GM12878 (cell line): ENCODE results near the gene IPCEF1.

Experiments
- CTCF ChIP-seq, 3 experiments: IDR thresholded peaks in 2 of 3; conservative IDR thresholded peaks in 1 of 3; 2 replicates each; pipeline ENCODE4 v1.5.1; 2011; ENCODE audit warnings: low read depth in 3 of 3, low read length in 3 of 3, mild to moderate bottlenecking in 3 of 3, control low read depth in 2 of 3, moderate library complexity in 2 of 3, inconsistent platforms in 1 of 3, mixed read lengths in 1 of 3; ENCODE audit not compliant: control insufficient read depth in 2 of 3, insufficient read depth in 1 of 3; ENCODE audit errors: extremely low read depth in 1 of 3
- EZH2 ChIP-seq: IDR thresholded peaks from 2 replicates; pipeline ENCODE4 v1.6.1; 2012; ENCODE audit warnings: low read depth, mild to moderate bottlenecking, control low read depth, inconsistent platforms, low read length, borderline replicate concordance; ENCODE audit not compliant: control insufficient read depth
- NFIC ChIP-seq: IDR thresholded peaks from 2 replicates; pipeline ENCODE4 v1.6.1; 2012; ENCODE audit warnings: low read depth, mild to moderate bottlenecking, inconsistent platforms, low read length, moderate library complexity
- POLR2A ChIP-seq: IDR thresholded peaks from 2 replicates; pipeline ENCODE4 v1.6.1; 2011; ENCODE audit warnings: low read depth, mild to moderate bottlenecking, low read length
- SMC3 ChIP-seq: IDR thresholded peaks from 2 replicates; pipeline ENCODE4 v1.6.1; 2011; ENCODE audit warnings: low read length, improper control_type of control experiment, borderline replicate concordance
- SREBF2 ChIP-seq: IDR thresholded peaks from 2 replicates; pipeline ENCODE4 v1.6.1; 2012; ENCODE audit warnings: mild to moderate bottlenecking, low read length
- TBL1XR1 ChIP-seq: IDR thresholded peaks from 2 replicates; pipeline ENCODE4 v1.6.1; 2012; ENCODE audit warnings: low read depth, low read length, improper control_type of control experiment
- TCF12 ChIP-seq: IDR thresholded peaks from 2 replicates; pipeline ENCODE4 v1.6.1; 2011; ENCODE audit warnings: low read depth, mild to moderate bottlenecking, low read length
- YBX1 ChIP-seq: fragments of 450-650 bp; IDR thresholded peaks from 2 replicates; pipeline ENCODE4 v1.6.1; 2016; ENCODE audit warnings: antibody characterized with exemption
- TF ChIP-seq, protein P1 (sequence below): fragments of 450-650 bp; IDR thresholded peaks from 2 replicates; pipeline ENCODE4 v1.6.1; 2014; ENCODE audit warnings: mild to moderate bottlenecking

DNA sequence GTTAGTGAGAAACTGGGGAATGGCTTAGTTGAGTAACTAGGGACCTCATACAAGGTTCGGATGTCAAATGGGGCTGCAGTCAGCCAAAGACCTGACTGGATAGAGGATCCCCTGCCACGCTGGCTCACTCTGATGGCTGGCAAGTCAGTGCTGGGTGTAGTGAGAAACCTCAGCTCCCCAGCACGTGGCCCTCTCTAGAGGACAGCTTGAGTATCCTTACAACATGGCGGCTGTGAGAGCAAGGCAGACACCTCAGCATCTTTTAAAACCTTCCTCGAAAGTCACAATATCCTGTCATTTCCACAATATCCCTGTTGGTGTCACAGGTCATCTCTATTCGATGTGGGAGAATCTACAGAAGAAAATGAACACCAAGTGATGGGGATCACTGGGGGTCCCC, 26.7 kb upstream of the IPCEF1 start:
- TF ChIP-seq NFIC (no peak), POLR2A (no peak), EZH2 (no peak), CTCF (IDR thresholded peaks at IDR 0.05 in 2 of 3, conservative IDR thresholded peaks at IDR 0.05 in 1 of 3; ENCODE audit: control insufficient read depth in 2 of 3, extremely low read depth in 1 of 3, insufficient read depth in 1 of 3, low read depth in 3 of 3, low read length in 3 of 3) (no peak), SMC3 (no peak), YBX1 (no peak), TCF12 (no peak), TBL1XR1 (no peak), SREBF2 (no peak)
- TF ChIP-seq, protein P1, sequence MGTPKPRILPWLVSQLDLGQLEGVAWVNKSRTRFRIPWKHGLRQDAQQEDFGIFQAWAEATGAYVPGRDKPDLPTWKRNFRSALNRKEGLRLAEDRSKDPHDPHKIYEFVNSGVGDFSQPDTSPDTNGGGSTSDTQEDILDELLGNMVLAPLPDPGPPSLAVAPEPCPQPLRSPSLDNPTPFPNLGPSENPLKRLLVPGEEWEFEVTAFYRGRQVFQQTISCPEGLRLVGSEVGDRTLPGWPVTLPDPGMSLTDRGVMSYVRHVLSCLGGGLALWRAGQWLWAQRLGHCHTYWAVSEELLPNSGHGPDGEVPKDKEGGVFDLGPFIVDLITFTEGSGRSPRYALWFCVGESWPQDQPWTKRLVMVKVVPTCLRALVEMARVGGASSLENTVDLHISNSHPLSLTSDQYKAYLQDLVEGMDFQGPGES = no peak
